GM12864 (cell line): ENCODE data around the gene OR52B2.

Source experiments
- DNase-seq: peaks from one replicate; pipeline ENCODE4 v3.0.0-alpha.2; 2011; ENCODE audit warnings: low read depth
- H3K4me3 ChIP-seq: 2 replicates; pipeline ENCODE4 v1.5.1; 2011; ENCODE audit warnings: mild to moderate bottlenecking, low read depth, low read length, control low read depth
- CTCF ChIP-seq: IDR thresholded peaks from 2 replicates; pipeline ENCODE4 v1.5.1; 2011; ENCODE audit warnings: low read depth, mild to moderate bottlenecking, moderate library complexity, low read length, control low read depth, inconsistent platforms; ENCODE audit errors: missing control alignments

Gene OR52B2

DNA sequence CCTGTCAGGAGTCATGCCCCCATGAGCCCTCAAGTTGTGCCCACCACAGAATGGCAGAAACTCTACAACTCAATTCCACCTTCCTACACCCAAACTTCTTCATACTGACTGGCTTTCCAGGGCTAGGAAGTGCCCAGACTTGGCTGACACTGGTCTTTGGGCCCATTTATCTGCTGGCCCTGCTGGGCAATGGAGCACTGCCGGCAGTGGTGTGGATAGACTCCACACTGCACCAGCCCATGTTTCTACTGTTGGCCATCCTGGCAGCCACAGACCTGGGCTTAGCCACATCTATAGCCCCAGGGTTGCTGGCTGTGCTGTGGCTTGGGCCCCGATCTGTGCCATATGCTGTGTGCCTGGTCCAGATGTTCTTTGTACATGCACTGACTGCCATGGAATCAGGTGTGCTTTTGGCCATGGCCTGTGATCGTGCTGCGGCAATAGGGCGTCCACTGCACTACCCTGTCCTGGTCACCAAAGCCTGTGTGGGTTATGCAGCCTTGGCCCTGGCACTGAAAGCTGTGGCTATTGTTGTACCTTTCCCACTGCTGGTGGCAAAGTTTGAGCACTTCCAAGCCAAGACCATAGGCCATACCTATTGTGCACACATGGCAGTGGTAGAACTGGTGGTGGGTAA, 29.2 kb upstream of the OR52B2 start, which contains the start of gene OR52W1:
Gene OR52W1, plus strand, starts transcription at position 51 of the 637 bp plus-strand sequence. Its CDS starts 0 bp downstream, at position 51.
- no peak for TF ChIP-seq CTCF
- DNase-seq = no peak
- no peak within 1 kb of the TSS for H3K4me3 ChIP-seq

- DNase-seq = no peak
- no peak for TF ChIP-seq CTCF
- no peak overlapping the region for H3K4me3 ChIP-seq
Observed at GRCh38 chr11:6197466-6198200, 27.5 kb upstream of the OR52B2 start.

DNA sequence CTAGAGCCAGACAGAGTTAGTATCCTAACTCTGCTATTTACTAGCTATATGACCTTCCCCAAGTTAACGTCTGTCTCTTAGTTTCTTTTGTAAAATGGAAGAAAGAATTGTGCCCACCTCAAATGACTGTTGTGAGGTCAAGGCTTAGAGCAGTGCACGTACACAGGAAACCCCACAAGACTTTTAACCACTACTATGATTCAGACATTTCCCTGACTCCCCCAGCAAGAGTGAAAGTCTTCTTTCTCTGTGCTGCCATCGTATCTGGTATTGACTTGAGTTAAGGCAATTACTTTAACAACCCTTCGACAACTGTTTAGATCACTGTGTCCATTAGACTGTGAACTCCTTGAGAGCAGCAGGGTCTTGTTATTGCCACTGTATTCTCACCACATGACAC, 26.3 kb upstream of the OR52B2 start:
- DNase-seq = no peak
- no peak for TF ChIP-seq CTCF
- H3K4me3 ChIP-seq = no peak overlapping the region

GRCh38 chr11:6194065-6194581, 24.0 kb upstream of the OR52B2 start:
- TF ChIP-seq CTCF = no peak
- H3K4me3 ChIP-seq = no peak overlapping the region
- no peak for DNase-seq

GRCh38 chr11:6191742-6192141, 21.6 kb upstream of the OR52B2 start:
- TF ChIP-seq CTCF = no peak
- no peak for DNase-seq
- H3K4me3 ChIP-seq = no peak overlapping the region

DNA sequence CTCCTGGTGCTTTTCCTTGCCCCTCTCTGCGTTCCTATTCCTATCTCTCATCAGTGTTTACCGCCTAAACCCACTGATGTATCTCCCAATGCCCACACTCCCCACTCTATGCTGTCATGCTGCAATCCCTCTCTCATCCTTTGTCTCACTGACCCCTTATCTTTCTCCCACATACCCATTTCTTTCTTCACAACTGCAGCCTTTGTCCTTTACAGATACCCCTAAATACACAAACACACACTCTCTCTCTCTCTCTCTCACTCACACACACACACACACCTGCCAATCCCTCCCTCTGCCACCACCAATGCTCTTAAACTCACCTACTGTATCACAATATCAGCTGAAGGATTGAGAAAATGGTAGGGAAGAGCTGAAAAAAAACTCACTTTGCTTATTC, 5.3 kb upstream of the OR52B2 start:
- H3K4me3 ChIP-seq = no peak overlapping the region
- no peak for TF ChIP-seq CTCF
- no peak for DNase-seq
